HG02938 (cell line): Measurements from ENCODE around the gene CEP70.

Source experiments
- ATAC-seq: cut with Tn5 transposase; IDR thresholded peaks from one replicate; pipeline ENCODE4 v1.9.1; 2021; ENCODE audit warnings: mild to moderate bottlenecking, moderate library complexity; ENCODE audit not compliant: unreplicated experiment

CEP70 gene

DNA sequence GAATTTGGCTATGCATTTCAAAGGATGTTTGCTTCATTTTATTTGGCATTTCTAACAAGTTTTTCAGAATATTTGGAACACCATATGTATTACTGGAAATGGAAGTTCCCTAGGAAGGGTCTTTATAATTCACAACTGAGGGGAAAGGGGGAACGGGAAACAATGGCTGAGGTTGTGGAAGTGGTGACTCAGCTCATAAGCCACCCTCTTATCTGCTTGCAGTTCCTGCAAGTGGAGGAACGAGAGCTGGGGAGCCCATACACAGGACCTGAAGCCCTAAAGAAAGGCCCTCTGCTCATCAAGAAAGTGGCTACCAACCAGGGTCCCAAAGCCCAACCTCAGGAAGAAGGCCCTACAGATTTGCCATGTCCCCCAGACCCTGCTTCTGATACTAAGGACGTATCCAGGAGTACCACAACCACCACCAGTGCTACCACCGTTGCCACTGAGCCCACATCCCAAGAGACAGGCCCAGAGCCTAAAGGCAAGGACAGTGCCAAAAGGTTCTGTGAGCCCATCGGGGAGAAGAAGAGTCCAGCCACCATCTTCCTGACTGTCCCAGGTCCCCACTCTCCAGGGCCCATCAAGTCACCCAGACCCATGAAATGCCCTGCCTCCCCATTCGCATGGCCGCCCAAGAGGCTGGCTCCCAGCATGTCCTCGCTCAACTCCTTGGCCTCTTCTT, 121.8 kb downstream of the CEP70 start:
- no peak for ATAC-seq

DNA sequence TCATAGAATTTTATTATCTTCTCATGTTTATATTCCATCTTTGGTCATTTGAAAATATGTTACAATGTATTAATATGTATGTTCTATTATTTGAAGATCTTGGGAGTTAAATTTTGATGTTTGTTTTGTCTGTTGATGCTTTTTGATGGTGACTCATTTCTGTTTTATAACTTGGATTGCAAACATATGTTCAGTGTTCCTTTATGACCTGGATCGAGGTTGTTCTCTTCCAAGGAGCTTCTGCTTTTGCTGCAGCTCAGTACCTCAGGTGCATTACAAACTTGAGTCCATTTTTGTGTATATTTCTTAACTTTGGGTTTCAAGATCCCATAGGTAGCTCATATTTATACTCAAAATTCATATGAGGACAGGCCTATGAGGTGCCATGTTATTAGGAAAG, 122.6 kb downstream of the CEP70 start:
- no peak for ATAC-seq

GRCh38 chr3:138470687-138471086, 123.4 kb downstream of the CEP70 start:
- no peak for ATAC-seq

GRCh38 chr3:138469874-138470273, 124.2 kb downstream of the CEP70 start:
- no peak for ATAC-seq

GRCh38 chr3:138468886-138469285, 125.2 kb downstream of the CEP70 start:
- ATAC-seq: no peak

DNA sequence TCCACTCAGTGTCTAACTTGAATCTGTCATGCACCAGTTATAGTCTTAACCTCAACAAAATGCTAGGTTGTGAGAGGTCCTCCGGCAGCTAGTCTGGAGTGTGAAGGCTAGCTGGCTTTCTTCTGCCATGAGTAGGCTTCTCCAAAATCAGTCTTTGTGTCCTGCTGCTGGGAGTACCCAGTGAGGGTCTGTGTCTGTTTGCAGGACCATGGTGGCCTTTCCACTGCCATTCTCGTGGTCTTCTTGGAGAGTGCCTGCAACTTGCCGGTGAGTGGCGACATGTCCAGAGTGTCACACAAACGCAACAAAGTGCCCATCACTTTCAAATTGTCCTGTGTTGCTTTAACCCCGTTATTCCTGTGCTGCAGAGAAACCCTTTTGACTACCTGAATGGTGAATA, 125.6 kb downstream of the CEP70 start:
- no peak for ATAC-seq

GRCh38 chr3:138467931-138468330, 126.1 kb downstream of the CEP70 start:
- ATAC-seq: no peak

GRCh38 chr3:138465925-138466324, 128.1 kb downstream of the CEP70 start:
- ATAC-seq: no peak

DNA sequence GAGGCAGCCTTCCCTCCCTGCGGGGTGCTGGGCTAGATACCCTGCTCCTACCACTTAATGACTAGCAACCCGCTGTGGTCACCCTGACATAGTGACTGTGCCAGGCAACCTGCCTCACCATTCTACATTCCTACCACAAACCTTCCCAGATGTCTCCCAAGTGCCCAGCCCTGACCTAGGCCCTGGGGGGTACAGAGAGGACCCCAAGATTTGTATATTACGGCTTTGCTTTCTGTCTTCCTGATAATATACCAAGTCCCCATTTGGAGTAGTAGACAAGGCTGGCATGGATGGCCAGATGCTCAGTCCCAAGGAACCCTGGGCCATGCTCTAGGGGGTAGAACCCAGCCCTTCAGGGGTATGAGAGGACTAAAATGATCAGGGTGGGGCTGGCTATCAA, 128.6 kb downstream of the CEP70 start:
- no peak for ATAC-seq

DNA sequence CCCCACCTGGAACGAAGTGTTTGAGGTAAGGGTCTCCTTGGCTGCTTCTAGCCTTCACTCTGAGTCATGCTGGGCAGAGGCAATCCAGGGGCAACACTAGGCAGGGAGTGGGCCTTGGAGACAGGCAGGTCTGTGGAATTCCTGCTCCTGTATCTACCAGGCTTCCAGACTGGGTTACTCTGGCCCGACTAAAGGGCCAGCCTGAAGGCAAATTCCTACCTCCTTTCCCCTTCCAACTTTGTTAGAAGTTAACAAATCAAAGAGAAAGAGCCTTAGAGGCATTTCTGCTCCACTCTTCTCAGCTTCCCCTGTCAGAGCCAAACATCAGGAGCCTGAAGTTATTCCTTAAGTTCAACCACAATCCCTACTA, 129.6 kb downstream of the CEP70 start:
- ATAC-seq: no peak

GRCh38 chr3:138463724-138464490, 130.2 kb downstream of the CEP70 start:
- ATAC-seq: no peak

DNA sequence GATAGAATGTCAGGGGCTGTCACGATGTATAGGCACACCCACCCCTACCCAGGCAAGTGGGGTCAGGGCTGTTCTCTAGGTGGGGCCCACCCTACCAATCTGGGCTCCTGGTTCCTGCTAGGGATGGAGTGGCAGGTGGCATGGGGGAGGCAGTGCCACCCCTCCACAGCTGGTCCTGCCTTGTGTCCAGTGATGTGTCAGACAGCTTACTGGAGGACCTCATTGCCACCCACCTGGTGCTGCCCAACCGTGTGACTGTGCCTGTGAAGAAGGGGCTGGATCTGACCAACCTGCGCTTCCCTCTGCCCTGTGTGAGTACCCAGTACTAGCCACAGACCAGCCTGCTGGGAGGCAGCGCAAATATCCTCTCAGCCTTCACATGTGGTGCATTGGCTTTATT, 132.2 kb downstream of the CEP70 start:
- ATAC-seq: no peak

GRCh38 chr3:138461246-138461645, 132.8 kb downstream of the CEP70 start:
- no peak for ATAC-seq

DNA sequence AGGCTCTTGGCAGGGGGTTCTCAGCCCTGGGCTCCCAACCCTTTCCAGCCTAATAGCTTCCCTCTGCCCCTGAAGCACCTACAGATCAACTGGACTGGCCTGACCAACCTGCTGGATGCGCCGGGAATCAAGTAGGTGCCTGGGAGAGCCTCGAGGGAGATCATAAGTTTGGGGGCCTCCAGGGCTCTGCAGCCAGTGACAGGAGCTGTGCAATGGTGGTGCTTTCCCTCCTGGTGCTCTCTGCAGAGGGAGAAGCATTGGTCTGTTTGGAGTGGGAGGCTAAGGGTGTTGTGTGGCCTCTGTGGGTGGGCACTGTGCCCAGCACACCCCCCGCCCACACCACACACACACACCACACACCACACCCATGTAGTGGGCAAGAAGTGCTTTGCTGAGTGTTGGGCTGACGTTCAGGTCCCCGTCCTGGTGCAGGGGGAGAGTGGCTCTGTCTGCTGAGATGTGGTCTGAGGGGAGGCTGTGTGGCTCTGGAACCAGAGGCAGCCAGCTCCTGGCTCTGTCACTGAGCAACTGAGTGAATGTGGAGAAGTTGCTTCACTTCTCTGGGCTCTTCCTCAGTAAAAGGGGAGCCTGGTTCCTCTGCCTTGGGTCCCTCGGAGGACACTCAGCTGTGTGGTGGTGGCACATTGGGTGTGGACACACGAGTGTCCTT, 133.4 kb downstream of the CEP70 start:
- no peak for ATAC-seq

DNA sequence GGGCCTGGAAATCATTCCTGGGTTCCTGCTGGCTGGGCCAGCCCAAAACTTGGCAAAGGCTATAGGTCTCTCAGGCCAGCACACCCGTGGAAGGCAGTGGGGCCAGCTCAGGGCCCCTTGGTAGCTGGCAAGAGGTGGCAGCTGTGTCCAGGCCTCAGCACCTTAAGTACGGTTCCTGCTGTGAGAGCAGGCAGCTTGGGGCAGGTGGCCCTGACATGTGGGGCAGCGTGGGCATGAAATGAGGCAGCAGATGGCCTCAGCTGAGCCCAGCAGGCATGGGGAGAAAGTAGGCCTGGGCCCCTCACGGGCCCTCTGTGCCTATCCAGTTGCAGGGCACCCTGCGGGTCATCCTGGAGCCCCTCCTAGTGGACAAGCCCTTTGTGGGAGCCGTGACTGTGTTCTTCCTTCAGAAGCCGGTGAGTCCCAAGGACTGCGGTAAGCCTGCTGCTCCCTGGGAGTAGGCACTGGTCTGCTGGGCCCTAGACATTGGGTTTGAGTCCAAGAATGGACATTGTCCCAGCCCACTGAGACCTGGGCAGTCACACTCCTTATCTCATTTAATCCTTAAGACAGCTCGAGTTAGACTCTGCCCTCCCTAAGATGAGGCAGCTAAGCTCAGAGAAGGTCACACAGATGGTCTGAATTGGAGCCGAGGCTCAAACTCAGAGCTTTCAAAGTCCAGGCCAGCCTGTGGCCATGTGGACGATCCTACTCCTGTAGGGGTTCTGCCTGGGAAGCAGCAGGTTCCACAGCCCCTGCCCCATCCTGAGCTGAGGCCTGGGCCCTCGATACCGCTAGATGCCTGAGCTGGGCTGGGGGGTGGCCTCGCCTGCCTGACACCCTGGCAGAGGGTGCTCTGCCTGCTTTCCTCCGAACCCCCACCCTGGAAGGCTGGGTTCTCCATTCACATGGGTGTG, 134.2 kb downstream of the CEP70 start:
- ATAC-seq: no peak

DNA sequence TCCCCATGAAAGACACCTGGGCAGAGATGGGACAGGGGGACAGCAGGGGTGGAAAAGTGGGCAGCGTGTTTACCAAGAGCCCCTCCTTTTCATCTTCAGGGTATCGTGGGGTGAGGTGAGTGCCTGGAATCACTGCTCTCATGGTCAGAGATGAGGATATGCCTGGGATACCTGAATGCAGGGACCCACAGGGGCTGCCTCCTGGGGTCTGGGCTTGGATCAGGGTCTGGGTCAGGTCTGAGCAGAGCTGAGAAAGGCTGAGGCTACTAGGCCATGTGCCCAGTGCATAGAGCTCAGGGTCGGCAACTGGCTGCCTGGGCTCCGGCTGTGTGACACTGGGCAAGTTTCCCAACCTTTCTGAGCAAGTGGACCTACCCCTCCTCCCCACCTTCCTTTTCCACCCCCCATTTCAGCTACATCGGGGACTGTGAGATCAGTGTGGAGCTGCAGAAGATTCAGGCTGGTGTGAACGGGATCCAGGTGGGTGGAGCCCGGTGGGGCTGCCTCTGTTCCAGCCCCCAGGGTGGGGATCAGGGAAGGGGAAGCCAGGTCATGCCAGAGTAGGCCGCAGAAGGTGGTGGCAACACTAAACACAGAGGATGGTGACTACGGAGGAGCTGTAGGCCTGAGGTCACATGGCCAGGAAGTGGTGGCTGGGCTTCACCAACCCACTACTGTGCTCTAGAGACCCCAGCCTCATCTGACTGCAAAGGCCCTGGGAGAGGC, 135.1 kb downstream of the CEP70 start:
- no peak for ATAC-seq

DNA sequence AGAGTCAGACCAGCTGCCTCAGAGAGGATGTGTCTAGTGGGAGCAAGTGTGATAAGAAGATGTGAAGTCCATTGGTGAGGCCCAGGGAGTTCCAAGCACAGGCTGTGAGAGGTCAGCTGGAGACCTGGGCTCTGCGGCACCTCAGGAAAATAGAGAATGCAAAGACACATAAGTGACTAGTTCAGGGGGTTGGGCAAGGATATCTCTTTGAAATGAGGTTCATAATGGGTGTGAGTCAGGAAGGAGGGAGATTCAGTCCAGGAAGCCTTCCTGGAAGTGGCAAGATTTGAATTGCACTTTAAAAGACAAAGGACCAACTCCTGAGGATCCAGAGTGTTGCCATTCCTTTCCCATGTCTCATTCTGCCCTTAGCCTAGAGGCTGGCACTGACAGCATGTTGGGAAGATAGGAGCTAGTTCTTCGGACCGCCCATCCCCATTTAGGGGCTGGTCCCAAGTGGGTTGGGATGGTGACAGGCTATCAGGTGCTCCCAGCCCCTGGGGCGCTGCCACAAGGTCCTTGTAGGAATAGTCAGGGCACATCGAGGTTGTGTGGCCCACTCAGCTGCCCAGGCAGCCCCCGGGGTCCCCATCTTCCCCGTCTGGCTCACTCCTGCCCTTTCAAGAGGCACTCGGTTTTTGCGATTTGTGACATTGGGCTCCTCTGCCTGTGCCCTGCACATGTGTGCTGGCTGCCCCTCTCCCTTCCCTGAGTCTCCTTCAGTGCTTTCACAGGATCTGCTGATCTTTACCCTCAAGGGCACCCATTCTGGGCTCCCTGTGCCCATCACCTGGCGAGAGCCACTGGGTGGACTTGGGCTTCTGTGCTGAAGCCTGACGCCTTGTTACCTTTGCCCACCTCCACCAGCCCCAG, 136.0 kb downstream of the CEP70 start:
- no peak for ATAC-seq

DNA sequence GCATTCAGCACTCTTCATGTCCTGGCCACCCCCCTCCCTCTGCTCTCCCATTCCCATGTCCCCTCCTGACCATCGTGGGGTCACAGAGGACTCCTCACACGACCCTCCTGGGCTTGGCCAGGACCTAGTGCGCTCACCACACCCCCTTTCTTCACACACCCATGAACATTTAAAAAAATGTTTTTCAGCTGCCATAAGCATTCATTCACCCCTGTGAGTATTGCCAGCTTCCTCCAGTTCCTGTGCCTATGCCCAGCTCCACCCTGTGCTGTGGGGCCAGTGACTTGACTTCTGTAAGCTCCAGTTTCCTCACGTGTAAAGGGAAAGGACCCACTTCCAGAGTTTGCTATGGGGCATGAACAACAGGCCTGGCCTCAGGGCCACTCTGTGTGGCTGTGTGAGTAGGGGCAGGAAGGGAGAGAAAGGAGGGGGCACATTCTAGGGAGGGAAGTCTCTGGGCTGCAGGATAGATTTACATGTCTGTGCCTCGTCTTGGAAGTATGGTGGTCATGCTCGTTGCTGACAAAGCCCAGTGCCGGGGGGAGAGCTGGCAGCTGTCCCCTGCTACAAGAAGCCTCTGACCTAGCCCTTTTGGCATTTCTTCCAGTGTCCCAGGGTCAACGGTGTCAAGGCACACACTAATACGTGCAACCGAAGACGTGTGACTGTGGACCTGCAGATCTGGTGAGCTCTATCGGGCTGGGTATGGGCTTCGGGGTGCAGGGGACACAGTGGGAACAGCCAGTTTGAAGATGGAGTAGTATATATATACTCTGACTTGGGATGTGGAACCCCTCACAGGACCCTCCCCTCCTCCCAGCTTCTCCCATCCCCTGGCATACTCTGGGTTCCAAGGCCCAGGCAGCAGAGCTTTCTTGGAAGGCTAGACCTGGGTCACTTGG, 136.8 kb downstream of the CEP70 start:
- ATAC-seq: no peak
